GM21737 (cell line): ENCODE data around the gene SFN.
"Not testable (repeated sequence)": the region's sequence is repeated elsewhere in the genome, so short reads cannot be mapped to it uniquely, and the experiment has no call there.

Experiments used
- ATAC-seq: cut with Tn5 transposase; IDR thresholded peaks from one replicate; pipeline ENCODE4 v1.9.1; 2021; ENCODE audit warnings: mild to moderate bottlenecking, moderate library complexity; ENCODE audit not compliant: unreplicated experiment

SFN gene

GRCh38 chr1:26861889-26862378 lies 1.0 kb upstream of the SFN start:
- no peak for ATAC-seq

- no peak for ATAC-seq
Measured at GRCh38 chr1:26863685-26864077, 732 bp downstream of the SFN start.

- peak; percentile 86 for ATAC-seq
Measured at GRCh38 chr1:26864610-26865480, 1.9 kb downstream of the SFN start.

GRCh38 chr1:26873097-26873496 lies 10.1 kb downstream of the SFN start:
- not testable (repeated sequence) for ATAC-seq

- ATAC-seq: no peak
Measured at GRCh38 chr1:26874896-26875295, 11.9 kb downstream of the SFN start.

- no peak for ATAC-seq
Measured at GRCh38 chr1:26877326-26877725, 14.4 kb downstream of the SFN start.

- no peak for ATAC-seq
Measured at GRCh38 chr1:26879793-26880192, 16.8 kb downstream of the SFN start.

GRCh38 chr1:26881611-26882010 lies 18.7 kb downstream of the SFN start:
- not testable (repeated sequence) for ATAC-seq

GRCh38 chr1:26882696-26883463 lies 19.9 kb downstream of the SFN start:
- ATAC-seq: no peak

GRCh38 chr1:26887125-26887524 lies 24.2 kb downstream of the SFN start:
- ATAC-seq: no peak

GRCh38 chr1:26888231-26888630 lies 25.3 kb downstream of the SFN start:
- no peak for ATAC-seq

- peak; percentile 81 for ATAC-seq
Measured at GRCh38 chr1:26889551-26890466, 26.9 kb downstream of the SFN start, which contains the start of gene GPN2. TSS of gene GPN2 (minus strand) at chr1:26890283. CDS start at chr1:26890096, 187 bp downstream.

GRCh38 chr1:26890467-26890796 lies 27.5 kb downstream of the SFN start:
- ATAC-seq: peak; percentile 26

- ATAC-seq: no peak
Measured at GRCh38 chr1:26894263-26894662, 31.3 kb downstream of the SFN start.

- no peak for ATAC-seq
Measured at GRCh38 chr1:26897351-26897750, 34.4 kb downstream of the SFN start.

GRCh38 chr1:26900001-26900814 lies 37.3 kb downstream of the SFN start, which contains the start of gene GPATCH3:
TSS of gene GPATCH3 (minus strand) at chr1:26900467. CDS start at chr1:26900442, 25 bp downstream.
- peak; percentile 86 for ATAC-seq

- no peak for ATAC-seq
Measured at GRCh38 chr1:26900815-26901511, 38.0 kb downstream of the SFN start.

- ATAC-seq: no peak
Measured at GRCh38 chr1:26907071-26907917, 44.3 kb downstream of the SFN start.
